HL-60 (cell line): ENCODE measurements around the gene GGTLC2.

Source experiments
- DNase-seq, 2 experiments: peaks; one replicate each; pipeline ENCODE4 v3.0.0-alpha.2; 2010 to 2020; ENCODE audit warnings: low read depth in 1 of 2, low spot score in 1 of 2
- H3K27ac ChIP-seq: fragments of 250-450 bp; sonication (Bioruptor Pico); replicated peaks from 2 replicates; pipeline ENCODE4 v1.5.1; 2020; ENCODE audit warnings: mild to moderate bottlenecking, moderate library complexity
- H3K27me3 ChIP-seq: fragments of 250-450 bp; sonication (Bioruptor Pico); 2 replicates; pipeline ENCODE4 v1.5.1; 2021; ENCODE audit warnings: mild to moderate bottlenecking, moderate library complexity; ENCODE audit not compliant: insufficient read depth, poor library complexity, severe bottlenecking
- H3K4me3 ChIP-seq: replicated peaks from 2 replicates; pipeline ENCODE4 v1.5.1; 2011; ENCODE audit warnings: mild to moderate bottlenecking, control low read depth, low read length; ENCODE audit not compliant: insufficient read depth
- GABPA ChIP-seq: IDR thresholded peaks from 2 replicates; pipeline ENCODE4 v1.6.1; 2012; ENCODE audit warnings: low read depth
- POLR2AphosphoS5 ChIP-seq: IDR thresholded peaks from 2 replicates; pipeline ENCODE4 v1.6.1; 2012; ENCODE audit warnings: low read depth
- SPI1 ChIP-seq: IDR thresholded peaks from 2 replicates; pipeline ENCODE4 v1.6.1; 2012; ENCODE audit warnings: low read depth, mild to moderate bottlenecking, borderline replicate concordance
- TF ChIP-seq, protein P1 (sequence below): IDR thresholded peaks from one replicate; pipeline ENCODE4 v1.5.1; 2011; ENCODE audit warnings: low read length, control low read depth, inconsistent platforms; ENCODE audit not compliant: insufficient read depth
- TF ChIP-seq, protein P2 (sequence below): IDR thresholded peaks from 2 replicates; pipeline ENCODE4 v1.6.1; 2012; ENCODE audit warnings: low read depth; ENCODE audit not compliant: insufficient replicate concordance

The GGTLC2 gene

DNA sequence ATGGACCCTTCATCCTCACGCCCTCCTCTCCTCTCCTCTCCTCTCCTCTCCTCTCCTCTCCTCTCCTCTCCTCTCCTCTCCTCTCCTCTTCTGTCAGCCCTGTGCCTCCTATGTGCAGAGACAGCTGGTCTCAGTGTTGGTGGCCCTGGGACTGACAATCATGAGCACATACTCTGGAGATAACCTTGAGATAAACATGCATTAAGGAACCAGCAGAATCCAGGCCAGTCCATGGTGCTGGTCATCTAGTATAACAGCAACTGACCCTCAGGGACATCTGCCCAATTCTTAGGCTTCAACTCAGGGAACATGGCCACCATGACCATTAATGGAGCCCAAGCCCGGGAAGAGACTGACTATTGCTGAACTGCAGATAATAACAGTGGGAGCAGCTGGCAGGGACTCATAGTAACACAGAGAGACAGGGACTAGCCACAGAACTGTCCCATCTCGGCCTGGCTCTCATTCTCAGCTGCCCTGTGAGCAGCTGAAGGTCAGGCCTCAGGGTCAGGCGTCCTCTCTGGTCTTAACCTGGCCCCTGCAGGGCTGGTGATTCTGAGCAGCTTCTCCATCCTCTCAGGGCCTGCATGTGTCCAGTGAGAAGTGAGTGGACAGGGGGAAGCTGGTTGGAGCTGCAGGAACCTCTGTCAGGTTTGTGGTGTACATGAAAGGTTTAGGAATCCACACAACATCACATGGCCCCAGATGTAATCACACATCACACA is 45.4 kb downstream of the GGTLC2 start:
- H3K27ac ChIP-seq, result no peak overlapping the region
- TF ChIP-seq POLR2AphosphoS5 (no peak), GABPA (no peak), SPI1 (no peak)
- TF ChIP-seq, protein P1, sequence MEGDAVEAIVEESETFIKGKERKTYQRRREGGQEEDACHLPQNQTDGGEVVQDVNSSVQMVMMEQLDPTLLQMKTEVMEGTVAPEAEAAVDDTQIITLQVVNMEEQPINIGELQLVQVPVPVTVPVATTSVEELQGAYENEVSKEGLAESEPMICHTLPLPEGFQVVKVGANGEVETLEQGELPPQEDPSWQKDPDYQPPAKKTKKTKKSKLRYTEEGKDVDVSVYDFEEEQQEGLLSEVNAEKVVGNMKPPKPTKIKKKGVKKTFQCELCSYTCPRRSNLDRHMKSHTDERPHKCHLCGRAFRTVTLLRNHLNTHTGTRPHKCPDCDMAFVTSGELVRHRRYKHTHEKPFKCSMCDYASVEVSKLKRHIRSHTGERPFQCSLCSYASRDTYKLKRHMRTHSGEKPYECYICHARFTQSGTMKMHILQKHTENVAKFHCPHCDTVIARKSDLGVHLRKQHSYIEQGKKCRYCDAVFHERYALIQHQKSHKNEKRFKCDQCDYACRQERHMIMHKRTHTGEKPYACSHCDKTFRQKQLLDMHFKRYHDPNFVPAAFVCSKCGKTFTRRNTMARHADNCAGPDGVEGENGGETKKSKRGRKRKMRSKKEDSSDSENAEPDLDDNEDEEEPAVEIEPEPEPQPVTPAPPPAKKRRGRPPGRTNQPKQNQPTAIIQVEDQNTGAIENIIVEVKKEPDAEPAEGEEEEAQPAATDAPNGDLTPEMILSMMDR, result no peak
- TF ChIP-seq, protein P2, sequence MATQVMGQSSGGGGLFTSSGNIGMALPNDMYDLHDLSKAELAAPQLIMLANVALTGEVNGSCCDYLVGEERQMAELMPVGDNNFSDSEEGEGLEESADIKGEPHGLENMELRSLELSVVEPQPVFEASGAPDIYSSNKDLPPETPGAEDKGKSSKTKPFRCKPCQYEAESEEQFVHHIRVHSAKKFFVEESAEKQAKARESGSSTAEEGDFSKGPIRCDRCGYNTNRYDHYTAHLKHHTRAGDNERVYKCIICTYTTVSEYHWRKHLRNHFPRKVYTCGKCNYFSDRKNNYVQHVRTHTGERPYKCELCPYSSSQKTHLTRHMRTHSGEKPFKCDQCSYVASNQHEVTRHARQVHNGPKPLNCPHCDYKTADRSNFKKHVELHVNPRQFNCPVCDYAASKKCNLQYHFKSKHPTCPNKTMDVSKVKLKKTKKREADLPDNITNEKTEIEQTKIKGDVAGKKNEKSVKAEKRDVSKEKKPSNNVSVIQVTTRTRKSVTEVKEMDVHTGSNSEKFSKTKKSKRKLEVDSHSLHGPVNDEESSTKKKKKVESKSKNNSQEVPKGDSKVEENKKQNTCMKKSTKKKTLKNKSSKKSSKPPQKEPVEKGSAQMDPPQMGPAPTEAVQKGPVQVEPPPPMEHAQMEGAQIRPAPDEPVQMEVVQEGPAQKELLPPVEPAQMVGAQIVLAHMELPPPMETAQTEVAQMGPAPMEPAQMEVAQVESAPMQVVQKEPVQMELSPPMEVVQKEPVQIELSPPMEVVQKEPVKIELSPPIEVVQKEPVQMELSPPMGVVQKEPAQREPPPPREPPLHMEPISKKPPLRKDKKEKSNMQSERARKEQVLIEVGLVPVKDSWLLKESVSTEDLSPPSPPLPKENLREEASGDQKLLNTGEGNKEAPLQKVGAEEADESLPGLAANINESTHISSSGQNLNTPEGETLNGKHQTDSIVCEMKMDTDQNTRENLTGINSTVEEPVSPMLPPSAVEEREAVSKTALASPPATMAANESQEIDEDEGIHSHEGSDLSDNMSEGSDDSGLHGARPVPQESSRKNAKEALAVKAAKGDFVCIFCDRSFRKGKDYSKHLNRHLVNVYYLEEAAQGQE, result no peak
- H3K4me3 ChIP-seq, result no peak overlapping the region
- DNase-seq, result no peak
- no peaks in the 10 kb centered on the region for H3K27me3 ChIP-seq

DNA sequence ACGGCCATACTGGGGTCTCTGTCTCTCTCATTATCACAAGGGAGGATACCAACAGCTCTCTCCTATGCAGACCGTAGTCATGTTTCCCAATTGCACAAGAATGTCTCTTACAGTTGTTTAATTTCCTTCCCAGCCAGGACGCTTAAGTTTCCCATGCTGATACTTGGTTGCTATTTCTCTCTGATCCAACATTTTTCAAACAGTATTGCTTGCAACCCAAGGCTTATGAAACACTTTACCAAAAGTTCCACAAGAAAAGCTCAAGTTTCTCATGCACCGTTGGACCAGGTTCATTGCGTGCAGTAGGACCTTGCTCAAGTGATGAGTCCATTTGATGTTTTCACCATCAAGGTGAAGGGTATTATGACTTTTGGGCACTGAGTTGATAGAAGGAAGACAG is 46.6 kb downstream of the GGTLC2 start:
- no peaks in the 10 kb centered on the region for H3K27me3 ChIP-seq
- no peak overlapping the region for H3K27ac ChIP-seq

DNA sequence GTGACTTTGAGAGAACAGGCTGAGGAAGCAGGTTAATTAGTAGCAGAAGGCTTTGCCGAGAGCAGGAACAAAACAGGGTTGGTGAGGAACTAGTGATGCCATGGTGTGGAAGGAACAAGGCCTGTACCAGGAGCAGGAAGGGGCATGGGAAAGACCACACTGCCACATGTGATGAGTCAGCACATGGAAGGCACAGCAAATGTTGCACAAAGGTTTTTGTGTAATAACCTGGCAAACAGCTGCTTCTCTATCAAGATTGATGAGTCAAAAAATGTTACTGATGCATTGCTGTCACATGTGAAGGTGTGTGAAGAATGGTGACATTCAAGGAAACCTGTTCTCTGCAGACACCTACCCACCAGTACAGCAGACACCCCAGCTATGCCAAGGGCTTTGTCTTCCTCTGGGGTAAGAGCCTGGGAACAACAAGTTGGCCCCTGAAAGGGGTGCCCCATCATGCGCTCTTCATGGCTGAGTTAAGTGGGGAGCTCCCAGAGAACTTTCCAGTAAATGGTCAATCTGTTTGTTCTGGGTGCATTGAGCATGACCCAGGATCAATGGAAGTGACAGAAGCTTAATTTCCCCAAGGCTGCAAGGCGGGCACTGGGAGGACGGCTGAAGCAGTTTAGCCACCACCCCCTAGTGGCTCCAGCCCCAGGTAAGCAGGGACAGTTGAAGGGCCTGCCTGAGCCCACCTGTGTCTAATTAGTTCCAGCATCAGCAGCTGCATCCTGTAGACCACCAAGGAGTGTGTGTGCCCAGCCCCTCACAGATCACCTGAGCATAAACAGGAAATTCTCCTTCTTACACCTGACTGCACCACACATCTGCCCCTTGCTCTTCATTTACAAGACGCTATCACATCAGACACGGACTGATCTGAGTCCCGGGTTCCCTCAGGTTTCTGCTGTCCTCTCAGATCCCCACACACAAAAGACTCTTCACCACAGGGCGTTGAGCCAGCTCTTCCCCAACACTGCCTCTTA is 47.6 kb downstream of the GGTLC2 start:
- Histone ChIP-seq H3K4me3 (no peak overlapping the region), H3K27me3 (no peaks in the 10 kb centered on the region), H3K27ac (no peak overlapping the region)
- peak; percentile 15 to 38 for DNase-seq
- TF ChIP-seq GABPA, result no peak
- TF ChIP-seq, protein P1, result no peak
- TF ChIP-seq SPI1, result no peak
- TF ChIP-seq, protein P2, result no peak
- TF ChIP-seq POLR2AphosphoS5, result no peak

More for the DNA sequence above, 46.6 kb downstream of the GGTLC2 start:
- TF ChIP-seq, protein P2, result no peak
- no peak for TF ChIP-seq GABPA
- TF ChIP-seq POLR2AphosphoS5, result no peak
- no peak for TF ChIP-seq SPI1
- TF ChIP-seq, protein P1, result no peak
- DNase-seq, result no peak
- H3K4me3 ChIP-seq, result no peak overlapping the region
